OCI-LY3 (cell line): ENCODE results near the gene U2AF1.
"Not testable (repeated sequence)": the region's sequence is repeated elsewhere in the genome, so short reads cannot be mapped to it uniquely, and the experiment has no call there.

Source experiments
- H2AFZ ChIP-seq: fragments of 200-600, 300-600 bp; shearing (Covaris generic); 2 replicates; pipeline ENCODE4 v1.6.0; 2014; ENCODE audit warnings: antibody characterized with exemption, low read depth, low read length
- H3K27ac ChIP-seq: fragments of 200-600, 300-600 bp; sonication (generic); 2 replicates; pipeline ENCODE4 v1.5.1; 2014; ENCODE audit warnings: mild to moderate bottlenecking, low read length, moderate library complexity, mixed read lengths
- H3K27me3 ChIP-seq: fragments of 200-600, 300-600 bp; sonication (generic); 2 replicates; pipeline ENCODE4 v1.6.1; 2014; ENCODE audit warnings: low read depth, low read length, mixed read lengths
- H3K36me3 ChIP-seq: fragments of 200-600, 300-600 bp; sonication (generic); replicated peaks from 2 replicates; pipeline ENCODE3; 2014; ENCODE audit warnings: low read depth, low read length, mixed read lengths
- H3K4me1 ChIP-seq: fragments of 300-600, 200-600 bp; sonication (generic); 2 replicates; pipeline ENCODE4 v1.6.1; 2014; ENCODE audit warnings: low read length, mixed read lengths
- H3K4me2 ChIP-seq: fragments of 200-600, 300-600 bp; sonication (generic); 2 replicates; pipeline ENCODE4 v1.6.1; 2014; ENCODE audit warnings: low read length, mixed read lengths
- H3K4me3 ChIP-seq: fragments of 300-600, 200-600 bp; sonication (generic); 2 replicates; pipeline ENCODE4 v1.5.1; 2014; ENCODE audit warnings: antibody characterized with exemption, mild to moderate bottlenecking, low read length, moderate library complexity
- H3K79me2 ChIP-seq: fragments of 300-600, 200-600 bp; shearing (Covaris generic); 2 replicates; pipeline ENCODE4 v1.6.1; 2014; ENCODE audit warnings: mild to moderate bottlenecking, low read length, mixed read lengths
- H3K9ac ChIP-seq: fragments of 300-600, 200-600 bp; shearing (Covaris generic); 2 replicates; pipeline ENCODE4 v1.6.0; 2014; ENCODE audit warnings: mild to moderate bottlenecking, low read length, moderate library complexity
- H3K9me3 ChIP-seq: fragments of 200-600, 300-600 bp; shearing (Covaris generic); 2 replicates; pipeline ENCODE4 v1.6.1; 2014; ENCODE audit warnings: low read length, mixed read lengths; ENCODE audit not compliant: insufficient read depth
- H4K20me1 ChIP-seq: fragments of 200-600, 300-600 bp; sonication (generic); 2 replicates; pipeline ENCODE4 v1.6.1; 2016; ENCODE audit warnings: low read length, mixed read lengths; ENCODE audit not compliant: insufficient read depth

U2AF1 gene

DNA sequence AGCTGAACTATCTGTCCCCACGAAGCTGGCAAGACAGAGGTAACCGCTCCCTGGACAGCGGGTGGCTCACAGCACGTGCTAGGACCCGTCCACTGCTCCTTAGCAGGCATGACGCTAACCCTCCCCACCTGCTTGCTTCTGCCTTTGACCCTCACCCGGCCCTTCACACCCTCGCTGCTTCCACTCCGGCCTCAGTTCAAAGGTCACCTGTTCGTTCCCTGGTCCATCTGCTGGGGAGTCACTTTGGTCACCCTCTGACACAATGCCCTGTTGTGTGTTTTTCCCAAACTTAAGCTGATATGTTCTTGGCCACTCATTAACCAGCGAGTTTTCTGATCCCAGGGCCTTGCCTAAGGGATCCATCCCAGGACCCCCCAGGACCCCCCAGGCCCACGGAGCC, 39.3 kb downstream of the U2AF1 start:
- not testable (repeated sequence) for H3K4me2 ChIP-seq, H3K4me1 ChIP-seq, H3K4me3 ChIP-seq, H2AFZ ChIP-seq, H3K27ac ChIP-seq, H3K79me2 ChIP-seq, H4K20me1 ChIP-seq, H3K27me3 ChIP-seq, H3K36me3 ChIP-seq, H3K9ac ChIP-seq, H3K9me3 ChIP-seq

DNA sequence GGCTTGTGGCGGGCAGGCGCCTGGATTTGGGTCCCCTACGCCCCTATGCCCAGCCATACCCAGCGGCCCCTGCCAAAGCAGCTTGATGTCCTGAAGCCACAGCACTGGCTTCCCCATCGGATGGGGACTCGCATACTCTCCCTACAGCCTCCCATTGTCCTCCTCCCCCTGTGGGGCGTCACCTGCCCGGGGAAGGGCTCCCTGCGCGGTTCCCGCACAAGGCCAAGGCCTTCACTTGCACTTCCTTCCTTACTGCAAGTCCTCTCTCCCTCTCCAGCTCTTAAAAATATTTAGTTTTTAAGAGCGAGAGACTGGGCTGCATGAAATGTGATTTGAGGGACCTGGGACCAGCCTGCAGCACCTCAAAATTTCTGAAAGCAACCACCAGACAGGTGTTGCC, 40.7 kb downstream of the U2AF1 start:
- not testable (repeated sequence) for H3K9me3 ChIP-seq, H3K27ac ChIP-seq, H4K20me1 ChIP-seq, H3K4me1 ChIP-seq, H3K36me3 ChIP-seq, H2AFZ ChIP-seq, H3K4me3 ChIP-seq, H3K9ac ChIP-seq, H3K27me3 ChIP-seq, H3K4me2 ChIP-seq, H3K79me2 ChIP-seq

DNA sequence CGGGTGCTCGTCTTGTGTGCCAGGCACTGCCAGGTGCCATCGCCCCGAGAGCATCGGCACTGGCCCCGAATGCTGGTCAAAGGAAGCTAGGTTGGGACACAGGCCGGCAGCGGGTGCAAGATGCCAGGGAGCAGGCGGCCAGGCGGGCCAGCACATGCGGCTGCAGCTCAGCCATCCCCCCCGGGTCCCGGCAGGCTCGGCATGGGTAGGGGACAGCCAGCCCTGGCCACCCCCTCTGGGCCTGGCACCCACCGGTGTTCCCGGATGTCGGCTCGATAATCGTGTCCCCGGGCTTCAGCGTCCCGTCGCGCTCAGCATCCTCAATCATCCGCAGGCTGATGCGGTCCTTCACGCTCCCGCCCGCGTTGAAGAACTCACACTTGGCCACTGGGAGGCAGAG, 41.4 kb downstream of the U2AF1 start:
- H3K4me2 ChIP-seq, H4K20me1 ChIP-seq, H2AFZ ChIP-seq: not testable (repeated sequence)

DNA sequence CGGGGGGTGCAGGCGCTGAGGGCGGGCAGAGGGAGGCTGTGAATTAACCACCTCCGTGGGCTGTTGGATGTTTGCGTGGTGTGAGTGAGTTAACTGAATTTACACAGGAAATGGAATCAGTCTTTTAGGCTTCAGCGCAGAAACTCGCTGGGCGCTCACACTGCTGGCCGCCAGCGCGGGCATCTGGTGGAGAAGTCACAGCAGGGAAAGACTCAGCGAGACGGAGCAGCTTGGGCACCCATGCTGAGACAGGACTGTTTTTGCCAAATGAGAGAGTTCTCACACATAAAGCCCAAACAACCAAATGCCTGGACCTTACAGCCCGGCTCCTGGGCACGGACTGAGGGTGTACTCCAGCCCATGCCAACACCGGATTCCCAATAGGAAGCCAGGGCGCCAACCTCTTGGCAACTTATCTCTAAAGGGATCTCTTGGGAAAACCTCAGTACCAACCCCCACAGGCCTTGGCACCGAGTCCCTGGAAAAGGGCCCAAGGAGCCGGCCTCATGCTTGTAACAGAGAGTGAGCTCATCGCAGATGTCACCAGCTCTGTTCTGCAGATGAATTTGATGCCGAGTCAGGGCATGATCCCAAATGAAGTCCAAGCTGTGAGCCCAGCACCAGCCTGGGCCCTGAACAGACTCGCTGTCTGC, 43.0 kb downstream of the U2AF1 start:
- H3K9ac ChIP-seq, H3K79me2 ChIP-seq, H4K20me1 ChIP-seq, H3K4me1 ChIP-seq, H3K36me3 ChIP-seq, H3K9me3 ChIP-seq, H3K27ac ChIP-seq, H3K4me2 ChIP-seq, H3K4me3 ChIP-seq, H3K27me3 ChIP-seq, H2AFZ ChIP-seq: not testable (repeated sequence)

More for the DNA sequence above, 41.4 kb downstream of the U2AF1 start:
- not testable (repeated sequence) for H3K9ac ChIP-seq, H3K9me3 ChIP-seq, H3K27ac ChIP-seq, H3K79me2 ChIP-seq, H3K4me3 ChIP-seq, H3K27me3 ChIP-seq, H3K4me1 ChIP-seq, H3K36me3 ChIP-seq

DNA sequence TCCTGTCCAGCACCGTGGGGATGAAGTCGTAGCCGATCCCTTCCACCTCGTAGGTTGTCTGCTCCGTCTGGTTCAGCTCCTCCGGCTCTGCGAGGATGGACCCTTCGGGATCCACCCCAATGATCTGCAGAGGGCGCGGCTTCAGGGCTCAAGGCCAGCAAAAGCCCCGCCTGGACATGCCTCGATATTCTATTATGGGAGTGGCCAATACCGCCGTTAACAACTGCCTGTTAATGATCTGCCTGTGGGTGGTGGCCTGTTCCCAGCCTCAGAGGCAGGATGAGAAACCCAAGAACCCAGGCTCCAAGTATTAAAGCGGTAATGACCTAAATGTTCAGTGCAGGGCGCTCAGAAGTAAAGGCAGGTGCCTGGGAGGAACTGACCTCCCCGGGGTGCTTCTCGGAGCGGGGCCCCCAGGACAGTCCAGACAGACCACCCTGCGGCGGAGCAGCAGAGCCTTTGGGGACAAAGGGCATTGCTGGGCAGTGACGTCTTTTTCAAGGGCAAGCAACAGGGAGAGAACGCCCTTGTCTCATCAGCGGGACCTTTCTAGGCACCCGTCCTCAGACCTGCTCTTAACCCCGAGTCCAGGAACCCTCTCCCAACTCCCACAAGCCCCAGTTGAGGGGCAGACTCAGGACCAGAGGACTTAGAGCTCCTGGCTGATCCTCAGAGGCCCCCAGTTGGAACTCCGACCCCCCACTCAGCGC, 44.3 kb downstream of the U2AF1 start:
- H3K9ac ChIP-seq, H3K27ac ChIP-seq, H3K4me2 ChIP-seq, H3K27me3 ChIP-seq, H3K79me2 ChIP-seq, H3K9me3 ChIP-seq, H4K20me1 ChIP-seq, H3K4me1 ChIP-seq, H3K36me3 ChIP-seq, H2AFZ ChIP-seq, H3K4me3 ChIP-seq: not testable (repeated sequence)

DNA sequence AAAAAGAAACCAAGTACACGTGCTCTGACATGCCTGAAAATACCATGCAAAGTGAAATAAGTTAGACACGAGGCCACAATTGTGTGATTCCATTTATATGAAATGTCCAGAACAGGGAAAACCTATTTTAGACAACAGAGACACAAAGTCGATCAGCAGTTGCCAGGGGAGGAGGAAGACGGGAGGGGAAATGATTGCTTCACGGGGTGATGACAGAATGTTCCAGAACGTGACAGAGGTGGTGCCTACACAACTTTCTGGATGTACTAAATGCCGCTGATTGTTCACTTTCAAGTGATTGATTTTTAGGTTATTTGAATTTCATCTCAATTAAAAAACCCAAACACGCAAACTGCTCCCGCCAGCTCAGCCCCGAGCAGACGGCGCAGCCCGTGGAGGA, 54.3 kb downstream of the U2AF1 start:
- not testable (repeated sequence) for H3K27ac ChIP-seq, H3K9ac ChIP-seq, H3K27me3 ChIP-seq, H3K4me1 ChIP-seq, H3K4me2 ChIP-seq, H3K4me3 ChIP-seq, H3K9me3 ChIP-seq, H3K36me3 ChIP-seq, H3K79me2 ChIP-seq, H2AFZ ChIP-seq, H4K20me1 ChIP-seq

DNA sequence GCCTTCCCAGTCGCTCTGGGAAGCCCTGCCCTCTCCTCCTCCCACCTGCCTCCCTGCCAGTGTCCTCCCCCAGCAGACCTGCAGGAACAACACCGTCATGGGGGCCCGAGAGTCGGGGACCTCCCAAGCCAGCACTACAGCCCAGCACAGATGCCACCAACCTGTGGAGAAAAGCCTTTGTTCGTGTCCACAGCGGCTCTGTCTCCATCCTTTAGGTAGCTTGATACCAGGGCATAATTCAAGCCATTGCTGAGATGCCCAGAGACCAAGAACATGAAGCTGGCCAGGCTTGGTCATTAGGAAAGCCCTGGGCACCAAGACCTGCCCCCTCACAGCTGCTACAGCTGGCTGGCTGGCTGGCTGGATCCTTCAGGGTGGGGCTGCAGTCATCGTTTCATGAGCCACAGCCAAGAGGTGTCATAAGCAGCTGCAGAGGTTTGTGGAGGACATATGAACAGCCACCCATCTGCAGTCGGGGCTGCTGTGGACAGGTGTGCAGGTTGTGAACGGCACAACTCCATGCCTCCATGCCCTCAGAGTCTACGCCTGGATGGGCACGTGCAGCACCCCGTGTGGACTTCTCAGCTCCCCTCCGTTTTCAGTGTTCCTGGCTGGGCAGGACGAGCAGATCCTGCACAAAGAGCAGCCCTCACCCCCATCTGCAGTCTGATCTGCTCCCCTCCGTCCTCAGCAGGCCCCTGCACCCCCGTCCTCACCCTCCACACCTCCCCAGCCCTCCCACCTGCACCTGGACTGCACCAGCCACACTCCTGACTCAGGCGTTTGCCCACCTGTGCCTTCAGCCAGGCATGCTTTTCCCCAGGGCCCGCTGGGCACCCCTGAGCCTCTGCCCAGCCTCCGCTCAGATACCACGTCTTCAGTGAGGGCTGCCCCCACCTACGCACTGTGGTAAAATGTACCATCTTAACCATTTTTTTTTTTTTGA, 61.2 kb downstream of the U2AF1 start:
- not testable (repeated sequence) for H4K20me1 ChIP-seq, H2AFZ ChIP-seq, H3K79me2 ChIP-seq, H3K9me3 ChIP-seq, H3K36me3 ChIP-seq, H3K4me2 ChIP-seq, H3K9ac ChIP-seq, H3K27ac ChIP-seq, H3K27me3 ChIP-seq, H3K4me3 ChIP-seq, H3K4me1 ChIP-seq

DNA sequence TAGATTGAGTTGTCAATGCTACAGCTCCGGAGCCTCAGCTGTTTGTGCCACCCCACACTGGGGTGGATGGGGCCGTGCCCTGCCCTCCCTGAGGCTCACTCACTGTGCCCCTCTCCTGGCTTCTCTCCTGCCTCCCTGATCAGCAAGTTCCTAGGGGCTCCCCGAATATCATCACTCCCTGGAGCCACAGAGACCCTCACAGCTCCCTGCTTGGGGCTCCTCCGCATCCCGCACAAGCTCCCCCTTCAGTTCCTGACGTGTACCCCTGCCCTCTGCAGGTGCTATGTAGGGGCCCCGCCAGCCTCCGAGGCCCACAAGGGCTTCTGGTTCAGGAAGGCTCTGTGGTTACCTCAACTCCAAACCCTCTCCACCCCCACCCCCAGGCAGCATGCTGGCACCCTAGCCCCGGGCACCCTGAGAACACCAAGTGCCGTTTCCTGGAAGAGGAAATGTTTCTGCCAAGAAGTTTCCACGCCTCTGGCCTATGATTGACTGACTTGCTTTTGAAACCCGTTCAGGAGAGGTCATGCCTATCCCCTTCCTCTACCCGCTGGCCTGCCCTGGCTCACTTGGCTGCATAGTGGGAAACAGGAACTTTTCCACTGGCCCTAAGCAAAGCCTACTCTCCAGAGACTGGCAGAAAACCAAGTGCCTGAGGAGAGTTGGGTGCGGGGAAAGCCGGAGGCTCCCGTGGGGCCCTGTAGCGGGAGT, 62.0 kb downstream of the U2AF1 start:
- H3K9me3 ChIP-seq, H3K79me2 ChIP-seq, H3K9ac ChIP-seq, H3K36me3 ChIP-seq, H3K4me2 ChIP-seq, H4K20me1 ChIP-seq, H3K27ac ChIP-seq, H3K4me3 ChIP-seq, H2AFZ ChIP-seq, H3K4me1 ChIP-seq, H3K27me3 ChIP-seq: not testable (repeated sequence)

DNA sequence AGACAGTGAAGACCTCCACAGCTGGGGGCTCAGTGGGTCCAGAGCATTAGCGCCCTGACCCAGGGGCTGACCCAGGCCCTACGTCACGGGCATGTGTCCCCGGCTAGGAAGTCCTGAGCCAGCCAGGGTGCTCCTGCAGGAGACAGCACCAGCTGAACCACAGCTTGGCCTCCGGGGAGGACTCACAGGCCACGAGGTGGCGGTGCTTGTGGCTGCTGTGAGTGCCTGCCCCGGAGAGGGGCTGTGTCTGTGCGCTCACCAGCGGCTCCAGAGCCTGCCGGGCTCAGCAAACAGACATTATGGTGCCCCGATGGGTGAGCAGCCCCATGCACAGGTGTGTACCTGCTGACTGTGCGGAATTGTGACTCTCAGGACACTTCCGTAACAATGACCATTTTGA, 62.8 kb downstream of the U2AF1 start:
- not testable (repeated sequence) for H3K4me2 ChIP-seq, H3K4me3 ChIP-seq, H3K27ac ChIP-seq, H3K79me2 ChIP-seq, H2AFZ ChIP-seq, H3K9me3 ChIP-seq, H3K4me1 ChIP-seq, H3K9ac ChIP-seq, H3K36me3 ChIP-seq, H4K20me1 ChIP-seq, H3K27me3 ChIP-seq
